Measurements from ENCODE around the gene PCDHGA4.
"Not testable (repeated sequence)": the region's sequence is repeated elsewhere in the genome, so short reads cannot be mapped to it uniquely, and the experiment has no call there.

The PCDHGA4 gene

GRCh38 chr5:141382469-141383294 lies 27.9 kb downstream of the PCDHGA4 start, which contains the start of gene PCDHGA7:
TSS of gene PCDHGA7 (plus strand) at chr5:141382742. CDS start at chr5:141382900, 158 bp downstream.
- FAIRE-seq: no peak
- DNase-seq (ENCODE audit: insufficient read length, low spot score): no peak

DNA sequence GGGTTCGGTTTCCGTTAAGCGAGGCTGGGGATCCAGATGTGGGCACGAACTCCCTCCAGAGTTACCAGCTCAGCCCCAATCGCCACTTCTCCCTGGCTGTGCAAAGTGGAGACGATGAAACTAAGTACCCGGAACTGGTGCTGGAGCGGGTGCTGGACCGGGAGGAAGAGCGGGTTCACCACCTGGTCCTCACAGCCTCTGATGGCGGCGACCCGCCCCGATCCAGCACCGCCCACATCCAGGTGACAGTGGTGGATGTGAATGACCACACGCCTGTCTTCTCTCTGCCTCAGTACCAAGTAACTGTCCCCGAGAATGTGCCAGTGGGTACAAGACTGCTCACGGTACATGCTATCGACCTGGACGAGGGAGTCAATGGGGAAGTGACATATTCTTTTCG lies 28.5 kb downstream of the PCDHGA4 start:
- FAIRE-seq: no peak
- no peak for DNase-seq (ENCODE audit: insufficient read length, low spot score)

DNA sequence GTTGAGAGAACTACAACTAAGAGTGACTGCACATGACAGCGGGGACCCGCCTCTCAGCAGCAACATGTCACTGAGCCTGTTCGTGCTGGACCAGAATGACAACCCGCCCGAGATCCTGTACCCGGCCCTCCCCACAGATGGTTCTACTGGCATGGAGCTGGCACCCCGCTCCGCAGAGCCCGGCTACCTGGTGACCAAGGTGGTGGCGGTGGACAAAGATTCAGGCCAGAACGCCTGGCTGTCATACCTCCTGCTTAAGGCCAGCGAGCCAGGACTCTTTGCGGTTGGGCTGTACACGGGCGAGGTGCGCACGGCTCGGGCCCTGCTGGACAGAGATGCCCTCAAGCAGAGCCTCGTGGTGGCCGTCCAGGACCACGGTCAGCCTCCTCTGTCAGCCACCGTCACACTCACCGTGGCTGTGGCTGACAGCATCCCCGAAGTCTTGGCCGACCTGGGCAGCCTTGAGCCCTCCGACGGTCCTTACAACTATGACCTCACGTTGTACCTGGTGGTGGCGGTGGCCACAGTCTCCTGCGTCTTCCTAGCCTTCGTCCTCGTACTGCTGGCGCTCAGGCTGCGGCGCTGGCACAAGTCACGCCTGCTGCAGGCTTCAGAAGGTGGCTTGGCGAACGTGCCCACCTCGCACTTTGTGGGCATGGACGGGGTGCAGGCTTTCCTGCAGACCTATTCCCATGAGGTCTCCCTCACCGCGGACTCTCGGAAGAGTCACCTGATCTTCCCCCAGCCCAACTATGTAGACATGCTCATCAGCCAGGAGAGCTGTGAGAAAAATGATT lies 29.8 kb downstream of the PCDHGA4 start:
- FAIRE-seq (no peak), DNase-seq (ENCODE audit: insufficient read length, low spot score) (no peak)

GRCh38 chr5:141387557-141388311 lies 32.9 kb downstream of the PCDHGA4 start, which contains the start of gene PCDHGB4:
TSS of gene PCDHGB4 (plus strand) at chr5:141387698. CDS start at chr5:141387885, 187 bp downstream.
- not testable (repeated sequence) for DNase-seq (ENCODE audit: insufficient read length, low spot score)
- peak; percentile 87 for FAIRE-seq

DNA sequence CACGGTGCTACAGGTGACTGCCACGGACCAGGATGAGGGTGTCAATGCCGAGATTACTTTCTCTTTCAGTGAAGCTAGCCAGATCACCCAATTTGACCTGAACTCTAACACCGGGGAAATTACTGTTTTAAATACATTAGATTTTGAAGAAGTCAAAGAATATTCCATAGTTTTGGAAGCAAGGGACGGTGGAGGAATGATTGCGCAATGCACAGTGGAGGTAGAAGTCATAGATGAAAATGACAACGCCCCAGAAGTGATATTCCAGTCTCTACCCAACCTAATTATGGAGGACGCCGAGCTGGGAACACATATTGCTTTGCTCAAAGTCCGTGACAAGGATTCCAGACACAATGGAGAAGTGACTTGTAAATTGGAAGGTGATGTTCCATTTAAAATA lies 33.8 kb downstream of the PCDHGA4 start:
- FAIRE-seq (no peak), DNase-seq (ENCODE audit: insufficient read length, low spot score) (no peak)

DNA sequence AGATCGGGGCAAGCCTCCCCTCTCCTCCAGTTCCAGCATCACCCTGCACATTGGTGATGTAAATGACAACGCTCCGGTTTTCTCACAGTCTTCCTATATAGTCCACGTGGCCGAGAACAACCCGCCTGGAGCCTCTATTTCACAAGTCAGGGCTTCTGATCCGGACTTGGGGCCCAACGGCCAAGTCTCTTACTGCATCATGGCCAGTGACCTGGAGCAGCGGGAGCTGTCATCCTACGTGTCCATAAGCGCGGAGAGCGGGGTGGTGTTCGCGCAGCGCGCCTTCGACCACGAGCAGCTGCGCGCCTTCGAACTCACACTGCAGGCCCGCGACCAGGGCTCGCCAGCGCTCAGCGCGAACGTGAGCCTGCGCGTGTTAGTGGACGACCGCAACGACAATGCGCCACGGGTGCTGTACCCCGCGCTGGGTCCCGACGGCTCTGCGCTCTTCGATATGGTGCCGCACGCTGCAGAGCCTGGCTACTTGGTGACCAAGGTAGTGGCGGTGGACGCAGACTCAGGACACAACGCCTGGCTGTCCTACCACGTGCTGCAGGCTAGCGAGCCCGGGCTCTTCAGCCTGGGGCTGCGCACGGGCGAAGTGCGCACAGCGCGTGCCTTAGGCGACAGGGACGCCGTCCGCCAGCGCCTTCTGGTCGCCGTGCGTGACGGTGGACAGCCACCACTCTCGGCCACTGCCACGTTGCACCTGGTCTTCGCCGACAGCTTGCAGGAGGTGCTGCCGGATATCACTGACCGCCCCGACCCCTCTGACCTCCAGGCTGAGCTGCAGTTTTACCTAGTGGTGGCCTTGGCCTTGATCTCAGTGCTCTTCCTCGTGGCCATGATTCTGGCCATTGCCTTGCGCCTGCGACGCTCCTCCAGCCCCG lies 34.6 kb downstream of the PCDHGA4 start:
- FAIRE-seq (no peak), DNase-seq (ENCODE audit: insufficient read length, low spot score) (no peak)

- no peak for FAIRE-seq
- no peak for DNase-seq (ENCODE audit: insufficient read length, low spot score)
These were observed 37.8 kb downstream of the PCDHGA4 start, which contains the start of gene PCDHGA8 for GRCh38 chr5:141392429-141393198. TSS of gene PCDHGA8 (plus strand) at chr5:141392633. CDS start at chr5:141392814, 181 bp downstream.

DNA sequence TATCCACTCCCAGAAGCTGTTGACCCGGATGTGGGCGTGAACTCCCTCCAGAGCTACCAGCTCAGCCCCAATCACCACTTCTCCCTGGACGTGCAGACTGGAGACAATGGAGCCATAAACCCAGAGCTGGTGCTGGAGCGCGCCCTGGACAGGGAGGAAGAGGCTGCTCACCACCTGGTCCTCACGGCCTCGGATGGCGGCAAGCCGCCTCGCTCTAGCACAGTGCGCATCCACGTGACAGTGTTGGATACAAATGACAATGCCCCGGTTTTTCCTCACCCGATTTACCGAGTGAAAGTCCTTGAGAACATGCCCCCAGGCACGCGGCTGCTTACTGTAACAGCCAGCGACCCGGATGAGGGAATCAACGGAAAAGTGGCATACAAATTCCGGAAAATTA lies 38.4 kb downstream of the PCDHGA4 start:
- FAIRE-seq: no peak
- DNase-seq (ENCODE audit: insufficient read length, low spot score): no peak

GRCh38 chr5:141394401-141395187 lies 39.8 kb downstream of the PCDHGA4 start:
- not testable (repeated sequence) for DNase-seq (ENCODE audit: insufficient read length, low spot score); FAIRE-seq

DNA sequence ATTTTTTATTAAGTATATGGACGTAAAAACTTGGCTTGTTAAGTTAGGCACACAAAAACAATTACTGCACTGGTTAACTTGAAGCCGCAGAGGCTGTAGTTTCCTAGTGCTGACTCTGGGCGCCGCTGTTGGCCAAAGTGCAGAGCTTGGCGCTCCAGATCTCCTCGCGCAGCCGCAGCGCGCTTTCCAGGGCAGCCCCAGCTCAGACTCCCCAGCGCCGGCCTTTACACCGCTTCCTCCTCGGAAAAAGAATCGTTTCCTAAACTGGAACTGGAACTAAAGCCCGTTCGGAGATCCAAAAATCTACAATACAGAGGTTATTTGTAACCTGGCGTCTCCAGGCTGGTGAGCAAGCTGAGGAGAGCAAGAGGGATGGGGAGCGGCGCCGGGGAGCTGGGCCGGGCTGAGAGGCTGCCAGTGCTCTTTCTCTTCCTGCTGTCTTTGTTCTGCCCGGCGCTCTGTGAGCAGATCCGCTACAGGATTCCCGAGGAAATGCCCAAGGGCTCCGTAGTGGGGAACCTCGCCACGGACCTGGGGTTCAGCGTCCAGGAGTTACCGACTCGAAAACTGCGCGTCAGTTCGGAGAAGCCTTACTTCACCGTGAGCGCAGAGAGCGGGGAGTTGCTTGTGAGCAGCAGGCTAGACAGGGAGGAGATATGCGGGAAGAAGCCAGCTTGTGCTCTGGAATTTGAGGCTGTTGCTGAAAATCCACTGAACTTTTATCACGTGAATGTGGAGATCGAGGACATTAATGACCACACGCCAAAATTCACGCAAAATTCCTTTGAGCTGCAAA lies 43.1 kb downstream of the PCDHGA4 start, which contains the start of gene PCDHGB5:
Gene PCDHGB5 (plus strand): TSS at position 192 of the 796 bp plus-strand sequence. CDS start 181 bp downstream, at position 373.
- FAIRE-seq: peak; percentile 86
- not testable (repeated sequence) for DNase-seq (ENCODE audit: insufficient read length, low spot score)

DNA sequence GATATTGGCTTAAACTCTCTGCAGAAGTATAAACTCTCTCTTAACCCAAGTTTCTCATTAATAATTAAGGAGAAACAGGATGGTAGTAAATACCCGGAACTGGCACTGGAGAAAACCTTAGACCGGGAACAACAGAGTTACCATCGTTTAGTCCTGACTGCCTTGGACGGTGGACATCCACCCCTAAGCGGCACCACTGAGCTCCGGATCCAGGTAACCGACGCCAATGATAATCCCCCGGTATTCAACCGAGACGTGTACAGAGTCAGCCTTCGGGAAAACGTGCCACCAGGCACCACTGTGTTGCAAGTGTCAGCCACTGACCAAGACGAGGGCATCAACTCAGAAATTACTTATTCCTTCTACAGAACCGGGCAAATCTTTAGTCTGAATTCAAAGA lies 43.8 kb downstream of the PCDHGA4 start:
- no peak for FAIRE-seq

DNA sequence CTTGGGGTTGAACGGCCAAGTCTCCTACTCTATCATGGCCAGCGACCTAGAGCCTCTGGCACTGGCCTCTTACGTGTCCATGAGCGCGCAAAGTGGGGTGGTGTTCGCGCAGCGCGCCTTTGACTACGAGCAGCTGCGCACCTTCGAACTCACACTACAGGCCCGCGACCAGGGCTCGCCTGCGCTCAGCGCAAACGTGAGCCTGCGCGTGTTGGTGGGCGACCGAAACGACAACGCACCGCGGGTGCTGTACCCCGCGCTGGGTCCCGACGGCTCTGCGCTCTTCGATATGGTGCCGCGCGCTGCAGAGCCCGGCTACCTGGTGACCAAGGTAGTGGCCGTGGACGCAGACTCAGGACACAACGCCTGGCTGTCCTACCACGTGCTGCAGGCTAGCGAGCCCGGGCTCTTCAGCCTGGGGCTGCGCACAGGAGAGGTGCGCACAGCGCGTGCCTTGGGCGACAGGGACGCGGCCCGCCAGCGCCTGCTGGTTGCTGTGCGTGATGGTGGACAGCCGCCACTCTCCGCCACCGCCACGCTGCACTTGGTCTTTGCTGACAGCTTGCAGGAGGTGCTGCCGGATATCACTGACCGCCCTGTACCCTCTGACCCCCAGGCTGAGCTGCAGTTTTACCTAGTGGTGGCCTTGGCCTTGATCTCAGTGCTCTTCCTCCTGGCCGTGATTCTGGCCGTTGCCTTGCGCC lies 44.9 kb downstream of the PCDHGA4 start:
- FAIRE-seq (no peak), DNase-seq (ENCODE audit: insufficient read length, low spot score) (no peak)

More for the DNA sequence above, 43.8 kb downstream of the PCDHGA4 start:
- no peak for DNase-seq (ENCODE audit: insufficient read length, low spot score)

GRCh38 chr5:141402553-141403243 lies 47.9 kb downstream of the PCDHGA4 start, which contains the start of gene PCDHGA9:
TSS of gene PCDHGA9 (plus strand) at chr5:141402778. CDS start at chr5:141402953, 175 bp downstream.
- FAIRE-seq (no peak), DNase-seq (ENCODE audit: insufficient read length, low spot score) (no peak)

GRCh38 chr5:141403387-141403786 lies 48.6 kb downstream of the PCDHGA4 start:
- FAIRE-seq (no peak), DNase-seq (ENCODE audit: insufficient read length, low spot score) (no peak)
